ENCODE measurements around the gene NME7. TPM values are rescaled to one million over a fixed set of nuclear protein-coding genes. Genes with fewer than 3 reads are reported as not detected.

NME7 gene
- total RNA-seq, 2 donors from 2014 or later: 10.3 to 16.3 TPM

GRCh38 chr1:169325117-169325516 is 42.5 kb downstream of the NME7 start:
- no peak overlapping the region for H3K27ac ChIP-seq
- H3K4me3 ChIP-seq: no peak overlapping the region
- 90% methylated on average over 1 of the region's 1 CpG for WGBS
- H3K4me1 ChIP-seq (replicated peaks): no peaks in the 10 kb centered on the region
- H3K36me3 ChIP-seq: no peaks in the 10 kb centered on the region
- TF ChIP-seq POLR2AphosphoS5 (IDR thresholded peaks at IDR 0.05) (no peak), POLR2A (IDR thresholded peaks at IDR 0.05) (no peak), CTCF (IDR thresholded peaks at IDR 0.05) (no peak)
- H3K9me3 ChIP-seq: no peaks in the 10 kb centered on the region
- H3K27me3 ChIP-seq (replicated peaks; ENCODE audit: insufficient read depth): no peaks in the 10 kb centered on the region
- DNase-seq (ENCODE audit: low spot score): no peak
- intact Hi-C loops (cut with DNase I): no loop called here

- intact Hi-C loops (cut with DNase I): no loop called here
- no peaks in the 10 kb centered on the region for H3K4me1 ChIP-seq (replicated peaks)
- no peak overlapping the region for H3K4me3 ChIP-seq
- H3K36me3 ChIP-seq: no peaks in the 10 kb centered on the region
- DNase-seq (ENCODE audit: low spot score): no peak
- no peak overlapping the region for H3K27ac ChIP-seq
- no peak for TF ChIP-seq CTCF (IDR thresholded peaks at IDR 0.05)
- no peak for TF ChIP-seq POLR2A (IDR thresholded peaks at IDR 0.05)
- TF ChIP-seq POLR2AphosphoS5 (IDR thresholded peaks at IDR 0.05): no peak
- H3K9me3 ChIP-seq: no peaks in the 10 kb centered on the region
- no peaks in the 10 kb centered on the region for H3K27me3 ChIP-seq (replicated peaks; ENCODE audit: insufficient read depth)
- WGBS: 96% methylated on average over 3 of the region's 3 CpGs
Measured at GRCh38 chr1:169322138-169322537, 45.5 kb downstream of the NME7 start.

- H3K4me3 ChIP-seq: no peak overlapping the region
- TF ChIP-seq POLR2AphosphoS5 (IDR thresholded peaks at IDR 0.05) (no peak), POLR2A (IDR thresholded peaks at IDR 0.05) (no peak), CTCF (IDR thresholded peaks at IDR 0.05) (no peak)
- H3K36me3 ChIP-seq: no peaks in the 10 kb centered on the region
- no peak for DNase-seq (ENCODE audit: low spot score)
- no peak overlapping the region for H3K27ac ChIP-seq
- no peaks in the 10 kb centered on the region for H3K27me3 ChIP-seq (replicated peaks; ENCODE audit: insufficient read depth)
- intact Hi-C loops (cut with DNase I): no loop called here
- no peaks in the 10 kb centered on the region for H3K4me1 ChIP-seq (replicated peaks)
- WGBS: 87% methylated on average over 1 of the region's 1 CpG
- no peaks in the 10 kb centered on the region for H3K9me3 ChIP-seq
Measured at GRCh38 chr1:169321539-169321938, 46.1 kb downstream of the NME7 start.

GRCh38 chr1:169318536-169319244 is 48.9 kb downstream of the NME7 start:
- TF ChIP-seq CTCF (IDR thresholded peaks at IDR 0.05) (no peak), POLR2AphosphoS5 (IDR thresholded peaks at IDR 0.05) (no peak), POLR2A (IDR thresholded peaks at IDR 0.05) (no peak)
- H3K27ac ChIP-seq: no peak overlapping the region
- DNase-seq (ENCODE audit: low spot score): no peak
- no peaks in the 10 kb centered on the region for H3K27me3 ChIP-seq (replicated peaks; ENCODE audit: insufficient read depth)
- H3K9me3 ChIP-seq: no peaks in the 10 kb centered on the region
- H3K4me3 ChIP-seq: no peak overlapping the region
- no peaks in the 10 kb centered on the region for H3K4me1 ChIP-seq (replicated peaks)
- WGBS: 92% methylated on average over 3 of the region's 3 CpGs
- H3K36me3 ChIP-seq: no peaks in the 10 kb centered on the region
- intact Hi-C loops (cut with DNase I): no loop called here

- Histone ChIP-seq H3K36me3 (no peaks in the 10 kb centered on the region), H3K27me3 (replicated peaks; ENCODE audit: insufficient read depth) (no peaks in the 10 kb centered on the region), H3K9me3 (no peaks in the 10 kb centered on the region), H3K4me1 (replicated peaks) (no peaks in the 10 kb centered on the region), H3K4me3 (no peak overlapping the region), H3K27ac (no peak overlapping the region)
- DNase-seq (ENCODE audit: low spot score): no peak
- TF ChIP-seq POLR2A (IDR thresholded peaks at IDR 0.05) (no peak), POLR2AphosphoS5 (IDR thresholded peaks at IDR 0.05) (no peak), CTCF (IDR thresholded peaks at IDR 0.05) (no peak)
- intact Hi-C loops (cut with DNase I): no loop called here
Measured at GRCh38 chr1:169316556-169316955, 51.0 kb downstream of the NME7 start.
